HG03558 (cell line): ENCODE measurements around the gene MCF2L.
"Not testable (repeated sequence)": the region's sequence is repeated elsewhere in the genome, so short reads cannot be mapped to it uniquely, and the experiment has no call there.

Experiments used
- ATAC-seq: cut with Tn5 transposase; IDR thresholded peaks from one replicate; pipeline ENCODE4 v1.9.1; 2021; ENCODE audit warnings: moderate number of reproducible peaks; ENCODE audit not compliant: unreplicated experiment; ENCODE audit errors: extremely low read depth

Gene MCF2L

GRCh38 chr13:113088691-113089020 is 119.6 kb downstream of the MCF2L start:
- no peak for ATAC-seq

- no peak for ATAC-seq
Measured at GRCh38 chr13:113089693-113090414, 120.8 kb downstream of the MCF2L start.

GRCh38 chr13:113090415-113090770 is 121.4 kb downstream of the MCF2L start:
- ATAC-seq = no peak

- no peak for ATAC-seq
Measured at GRCh38 chr13:113090806-113091205, 121.8 kb downstream of the MCF2L start.

DNA sequence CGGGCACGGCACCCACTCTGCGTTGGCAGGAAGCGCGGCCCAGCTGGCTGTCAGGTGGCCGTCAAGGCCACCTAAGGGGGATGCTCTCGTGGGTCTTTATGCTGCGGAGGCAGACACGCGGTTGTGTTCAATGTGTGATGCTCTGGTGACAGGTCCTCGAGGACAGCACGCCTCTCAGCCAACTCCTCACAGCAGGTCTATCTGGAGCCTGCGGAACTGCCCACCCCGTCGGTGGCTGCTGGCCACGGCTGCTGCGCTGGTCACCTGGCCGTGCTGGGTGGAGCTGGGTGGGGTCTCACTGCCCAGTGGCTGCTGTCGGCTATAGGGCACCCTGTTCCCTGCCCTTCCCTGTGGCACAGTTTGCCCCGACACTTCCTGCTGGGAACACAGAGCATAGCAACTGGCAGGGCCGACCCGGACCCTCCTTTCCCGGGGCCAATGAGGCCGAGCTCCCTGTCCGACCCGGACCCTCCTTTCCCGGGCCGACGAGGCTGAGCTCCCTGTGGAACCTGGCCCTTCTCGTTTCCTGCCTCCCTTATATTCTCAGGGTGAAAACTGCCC is 122.3 kb downstream of the MCF2L start:
- ATAC-seq = no peak

DNA sequence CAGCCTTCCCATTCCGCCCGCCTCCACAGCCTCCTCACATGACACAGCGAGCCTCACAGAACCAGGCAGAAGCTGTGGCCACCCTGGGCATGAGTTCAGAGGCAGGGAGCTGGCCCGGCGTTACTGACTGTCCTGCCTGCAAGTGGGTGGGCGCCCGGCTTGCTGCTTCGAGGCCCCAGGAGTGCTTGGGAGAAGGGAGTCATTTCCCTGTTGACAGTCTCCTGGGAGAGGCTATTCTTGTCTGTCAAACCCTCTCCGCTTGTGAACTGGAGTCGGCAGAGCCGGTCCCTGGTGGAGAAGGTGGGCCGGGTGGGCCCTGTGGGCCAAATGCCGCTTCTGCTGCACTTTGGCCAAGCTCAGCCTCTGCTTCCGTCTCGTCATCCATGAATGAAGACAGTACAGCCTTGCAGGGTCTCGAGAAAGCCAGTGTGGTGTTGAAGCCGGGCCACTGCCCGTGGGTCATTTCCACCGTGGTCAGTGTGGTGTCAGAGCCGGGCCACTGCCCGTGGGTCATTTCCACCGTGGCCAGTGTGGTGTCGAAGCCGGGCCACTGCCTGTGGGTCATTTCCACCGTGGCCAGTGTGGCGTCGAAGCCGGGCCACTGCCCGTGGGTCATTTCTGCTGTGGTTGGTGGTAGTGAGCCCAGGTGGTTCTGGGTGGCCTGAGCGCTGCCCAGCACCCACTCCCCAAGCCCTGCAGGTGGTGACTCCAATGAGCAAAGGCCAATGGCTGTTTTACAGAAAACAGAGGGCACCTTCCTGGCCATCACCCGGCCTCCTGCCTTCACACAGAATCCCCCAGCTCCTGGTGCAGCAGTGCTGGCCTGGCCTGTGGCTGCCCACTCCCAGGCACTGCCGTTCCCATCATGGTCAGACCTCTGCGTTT is 123.1 kb downstream of the MCF2L start:
- ATAC-seq = no peak

DNA sequence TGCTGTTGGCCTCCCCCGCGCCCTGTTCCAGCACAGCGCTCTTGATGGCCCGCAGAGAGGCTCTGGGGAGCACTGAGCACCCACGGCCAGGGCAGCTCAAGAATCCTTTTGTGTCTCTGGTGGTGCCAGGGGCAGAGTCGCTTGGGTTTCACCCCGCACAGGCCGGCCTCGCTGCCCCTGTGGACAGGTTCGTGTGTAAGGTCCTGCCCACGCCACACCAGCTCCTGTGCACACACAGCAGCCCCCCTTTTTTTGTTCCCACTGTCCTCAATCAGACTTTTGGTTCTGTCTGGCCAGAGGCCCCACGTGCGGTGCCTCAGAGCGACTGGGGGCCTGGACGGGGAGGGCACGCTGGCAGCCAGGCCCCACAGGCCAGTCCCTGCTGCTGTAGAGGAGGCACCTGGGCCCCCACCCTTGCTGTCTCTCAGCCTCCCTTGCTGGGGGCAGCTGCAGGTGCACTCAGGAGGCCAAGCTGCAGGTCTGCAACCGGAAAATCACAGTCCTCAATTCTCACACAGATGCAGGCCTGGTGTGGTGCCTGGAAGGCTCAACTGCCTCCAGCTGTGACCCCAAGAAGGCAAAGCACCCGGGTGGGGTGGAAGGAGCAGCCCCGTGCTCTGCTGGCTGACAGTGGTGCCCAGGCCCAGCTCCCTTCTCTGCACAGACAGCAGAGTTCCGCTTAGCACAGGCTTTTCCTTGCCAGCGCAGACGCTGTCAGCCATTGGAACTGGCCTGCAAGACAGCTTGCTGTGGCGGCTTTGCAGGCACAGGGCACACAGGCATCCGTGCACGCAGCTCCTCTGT is 124.0 kb downstream of the MCF2L start:
- ATAC-seq = no peak

DNA sequence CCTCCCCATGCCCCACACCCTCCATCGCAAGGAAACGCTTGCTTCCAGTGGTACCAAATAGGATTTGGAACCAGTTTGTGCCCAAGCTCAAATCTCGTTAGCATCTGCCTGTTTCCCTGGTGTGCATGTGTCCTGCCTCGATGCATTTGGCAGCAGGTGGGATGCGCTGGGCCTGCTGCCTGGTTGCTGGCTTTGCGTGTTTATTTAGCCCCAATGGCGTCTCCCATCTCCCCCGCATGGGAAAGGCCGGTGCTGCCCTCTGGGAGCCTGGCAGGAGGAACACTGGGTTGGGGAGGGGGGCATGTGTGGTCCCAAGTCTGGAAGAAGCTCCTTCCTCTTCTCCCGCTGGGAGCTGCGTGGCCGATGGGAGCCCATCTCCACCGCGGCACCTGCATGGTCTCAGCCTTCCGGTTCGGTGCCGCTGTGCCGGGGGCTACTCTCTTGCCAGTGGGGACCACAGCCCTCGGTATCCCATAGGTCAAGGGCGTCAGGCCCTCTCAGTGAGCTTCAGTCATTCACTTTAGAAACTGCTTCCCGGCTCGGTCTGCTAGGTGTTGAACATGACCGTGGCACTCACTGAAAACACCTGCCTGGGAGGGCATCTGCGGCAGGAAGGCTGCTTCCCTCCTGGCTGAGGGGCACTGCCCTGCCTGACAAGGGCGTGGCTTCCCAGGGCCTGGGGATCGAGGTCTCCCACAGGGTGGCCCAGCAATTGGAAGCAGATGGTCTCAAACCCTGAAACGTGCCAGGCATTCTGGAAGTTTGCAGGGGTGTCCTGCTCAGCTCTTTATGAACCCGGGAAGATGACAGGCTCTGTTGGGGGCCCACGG is 124.8 kb downstream of the MCF2L start:
- no peak for ATAC-seq

DNA sequence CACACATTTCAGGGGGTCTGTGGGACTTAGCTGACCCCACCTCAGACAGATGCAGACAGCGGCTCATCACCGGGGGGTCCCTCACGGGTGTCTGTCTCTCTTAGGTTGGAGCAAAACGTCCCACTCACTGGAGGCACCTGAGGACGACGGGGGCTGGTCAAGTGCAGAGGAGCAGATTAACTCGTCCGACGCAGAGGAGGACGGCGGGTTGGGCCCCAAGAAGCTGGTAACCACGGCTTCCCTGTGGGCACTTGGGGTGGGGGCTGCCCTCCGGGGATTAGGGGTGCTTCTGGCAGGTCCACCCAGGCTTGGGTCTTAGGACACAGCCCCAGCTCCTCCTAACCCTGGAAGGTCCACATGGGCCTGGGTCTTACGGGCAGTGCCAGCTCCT is 125.4 kb downstream of the MCF2L start:
- ATAC-seq = no peak

DNA sequence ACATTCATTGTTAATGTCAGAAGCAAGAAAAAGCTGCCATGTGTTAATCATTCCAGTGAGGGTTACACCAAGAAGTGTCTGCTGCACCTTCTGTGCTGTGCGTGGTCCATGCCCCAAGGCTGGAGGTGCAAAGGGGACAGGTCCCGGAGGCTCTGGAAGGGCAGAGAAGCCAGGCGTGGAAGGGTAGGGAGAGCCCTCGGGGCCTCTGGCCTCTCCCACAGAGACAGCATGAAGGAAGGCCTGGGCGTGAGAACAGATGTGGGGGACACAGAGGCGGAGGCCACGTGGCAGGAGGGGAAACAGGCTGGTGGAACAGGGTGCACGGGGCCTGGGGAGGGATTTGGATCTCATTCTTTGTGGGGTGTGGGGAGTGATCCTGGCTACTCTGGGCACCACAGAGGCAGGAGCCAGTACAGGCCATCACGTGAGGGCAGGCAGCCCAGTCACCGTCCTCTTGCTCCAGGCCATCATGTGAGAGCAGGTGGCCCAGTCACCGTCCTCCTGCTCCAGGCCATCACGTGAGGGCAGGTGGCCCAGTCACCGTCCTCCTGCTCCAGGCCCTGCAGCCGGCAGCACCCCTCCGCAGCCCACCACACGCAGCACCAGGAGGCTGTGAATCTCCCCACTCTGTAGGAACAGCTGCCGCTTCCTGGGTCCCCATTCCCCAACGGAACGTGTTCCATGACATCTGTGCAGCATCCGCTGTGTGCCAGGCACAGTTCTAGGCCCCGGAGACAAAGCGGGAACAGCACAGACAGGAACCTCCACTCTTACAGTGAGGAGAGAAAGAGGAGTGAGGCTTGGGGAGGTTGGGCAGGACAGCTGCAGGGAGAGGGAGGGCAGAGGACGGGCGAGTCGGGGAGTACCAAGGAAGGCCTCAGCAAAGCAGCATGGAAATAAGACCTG is 126.4 kb downstream of the MCF2L start:
- no peak for ATAC-seq

GRCh38 chr13:113096052-113096744 is 127.2 kb downstream of the MCF2L start:
- no peak for ATAC-seq

DNA sequence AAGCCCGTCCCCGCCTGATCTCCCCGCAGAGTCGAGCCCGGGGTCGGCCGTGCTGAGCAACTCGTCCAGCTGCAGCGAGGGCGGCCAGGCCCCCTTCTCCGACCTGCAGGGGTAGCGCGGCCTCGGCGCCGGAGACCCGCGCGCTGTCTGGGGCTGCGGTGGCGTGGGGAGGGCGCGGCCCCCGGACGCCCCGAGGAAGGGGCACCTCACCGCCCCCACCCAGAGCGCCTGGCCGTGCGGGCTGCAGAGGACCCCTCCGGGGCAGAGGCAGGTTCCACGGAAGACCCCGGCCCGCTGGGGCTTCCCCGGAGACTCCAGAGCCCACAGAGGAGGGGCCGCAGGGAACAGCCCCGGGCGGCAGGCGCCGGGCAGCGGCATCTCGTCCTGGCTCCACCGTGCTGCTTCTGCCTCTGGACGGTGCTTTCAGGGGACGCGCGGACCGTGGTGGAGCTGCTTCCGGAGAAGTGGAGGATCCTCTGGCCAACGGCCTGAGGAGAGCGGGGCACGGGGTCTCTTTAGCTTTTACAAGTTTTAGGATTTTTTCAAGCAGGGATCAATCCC is 127.8 kb downstream of the MCF2L start:
- ATAC-seq = no peak

DNA sequence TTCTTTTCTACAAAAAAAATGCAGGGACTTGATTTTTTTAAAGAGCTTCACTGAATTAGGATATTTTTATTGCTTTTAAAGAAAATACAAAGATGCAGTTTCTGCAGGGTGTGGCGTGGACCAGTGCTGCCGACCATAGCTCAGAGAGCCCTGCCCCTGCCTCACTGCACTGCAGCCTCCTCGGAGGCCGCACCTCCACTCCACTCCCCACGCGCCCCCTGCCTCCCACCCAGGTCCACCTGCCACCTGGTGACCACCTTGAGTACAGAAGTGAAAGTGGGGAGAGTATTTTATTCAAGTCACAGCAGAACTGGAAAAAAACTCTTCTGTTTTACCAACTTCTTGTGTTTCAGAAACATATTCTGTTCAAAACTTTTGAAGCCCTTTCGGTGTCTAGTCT is 128.6 kb downstream of the MCF2L start:
- ATAC-seq = no peak

DNA sequence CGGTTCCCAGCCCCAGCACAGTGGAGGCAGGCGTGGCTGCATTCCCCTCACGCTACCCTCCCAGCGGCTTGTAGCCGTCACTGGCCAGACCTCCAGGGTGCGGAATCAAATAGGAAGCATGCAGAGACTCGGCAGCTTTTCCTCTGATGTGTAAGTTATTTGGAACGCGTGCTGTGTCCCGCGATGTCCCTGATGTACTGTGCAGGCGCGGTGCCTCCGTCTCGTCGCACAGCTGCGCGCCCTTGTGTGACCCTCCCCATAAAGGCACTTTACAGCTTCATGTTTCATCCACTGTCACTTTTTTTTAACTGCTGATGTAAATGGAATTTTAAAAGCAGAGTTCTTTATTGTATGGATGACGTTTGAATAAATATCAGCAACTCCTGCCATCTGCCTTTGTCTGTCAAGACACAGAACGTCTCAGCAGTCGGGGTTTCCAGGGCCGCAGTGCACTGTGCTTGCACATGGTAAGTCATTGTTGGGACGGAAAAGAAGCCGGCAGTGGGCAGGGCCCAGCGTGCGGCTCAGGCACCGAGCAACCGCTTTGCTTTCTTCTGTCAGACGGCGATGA is 129.2 kb downstream of the MCF2L start:
- no peak for ATAC-seq

DNA sequence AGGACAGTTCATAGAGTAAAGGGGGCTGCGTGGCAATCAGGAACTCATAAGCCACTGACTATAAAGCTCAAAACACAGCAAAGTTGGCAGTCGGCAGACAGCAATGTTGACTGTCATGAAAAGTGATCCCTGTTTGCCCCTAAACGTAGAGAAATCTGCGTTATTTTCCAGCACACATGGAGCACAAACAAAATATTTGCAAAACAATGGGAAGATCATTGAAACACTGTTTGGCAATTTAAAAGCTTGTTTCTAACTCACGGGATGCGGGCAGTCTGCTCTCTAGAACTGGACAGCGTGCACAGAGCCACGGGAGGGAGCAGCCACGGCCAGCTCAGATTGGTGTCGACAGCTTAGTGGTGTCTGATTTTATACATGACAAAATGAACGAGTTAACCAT is 130.1 kb downstream of the MCF2L start:
- no peak for ATAC-seq

- not testable (repeated sequence) for ATAC-seq
Measured at GRCh38 chr13:113102302-113102701, 133.3 kb downstream of the MCF2L start.

DNA sequence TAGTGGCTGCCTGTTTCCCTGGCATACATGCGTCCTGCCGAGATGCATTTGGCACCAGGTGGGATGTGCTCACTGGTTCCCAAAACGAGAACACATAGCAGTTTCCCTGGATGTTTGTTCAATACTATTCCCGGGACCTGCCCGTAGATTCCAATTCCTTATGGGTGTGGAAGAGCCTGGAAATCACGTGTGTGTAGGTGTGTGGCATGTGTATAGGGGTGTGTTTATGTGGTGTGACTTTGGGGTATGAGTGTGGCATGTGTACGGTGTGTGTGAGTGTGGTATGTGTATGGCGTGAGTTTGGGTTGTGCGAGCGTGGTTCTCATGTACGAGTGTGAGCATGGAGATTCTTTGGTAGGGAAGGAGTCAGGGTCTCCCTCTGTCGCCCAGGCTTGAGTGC is 133.7 kb downstream of the MCF2L start:
- ATAC-seq = no peak

- ATAC-seq = no peak
Measured at GRCh38 chr13:113103646-113104045, 134.6 kb downstream of the MCF2L start.
